Kidney (tissue), 14 donors: Measurements from ENCODE around the gene PODXL2. TPM values are rescaled to one million over a fixed set of nuclear protein-coding genes. Genes with fewer than 3 reads are reported as not detected.

Experiments
- DNase-seq, 5 donors: peaks; one replicate each; pipeline ENCODE4 v3.0.0-alpha.2; 2013 to 2020
- FAIRE-seq: peaks from 2 replicates; lab custom pipeline; 2012; peaks lifted over from hg19 to GRCh38; lab: Jason Lieb, UNC
- H3K27ac ChIP-seq, 2 donors: one replicate each; pipeline ENCODE4 v1.7.0; 2013; ENCODE audit warnings: low read depth in 2 of 2, low read length in 2 of 2, inconsistent platforms in 1 of 2
- H3K27me3 ChIP-seq: one replicate; pipeline ENCODE4 v1.7.1; 2013; ENCODE audit warnings: low read length, inconsistent platforms; ENCODE audit not compliant: control insufficient read depth, insufficient read depth
- H3K36me3 ChIP-seq, 3 donors: one replicate each; pipeline versions ENCODE4 v1.7.0 to v1.7.1; 2013; ENCODE audit warnings: low read length in 3 of 3, control low read depth in 1 of 3, inconsistent platforms in 1 of 3; ENCODE audit not compliant: insufficient read depth in 3 of 3, control insufficient read depth in 2 of 3
- H3K4me1 ChIP-seq, 3 donors: one replicate each; pipeline versions ENCODE4 v1.7.0 to v1.7.1; 2013; ENCODE audit warnings: low read length in 3 of 3, inconsistent platforms in 1 of 3, low read depth in 1 of 3; ENCODE audit not compliant: control insufficient read depth in 2 of 3, insufficient read depth in 2 of 3
- H3K4me3 ChIP-seq, 3 donors: one replicate each; pipeline versions ENCODE4 v1.7.0 to v1.8.1; 2013; ENCODE audit warnings: low read length in 3 of 3, control low read depth in 1 of 3, inconsistent platforms in 1 of 3
- H3K9ac ChIP-seq, 3 donors: one replicate each; pipeline versions ENCODE4 v1.7.0 to v1.7.1; 2013; ENCODE audit warnings: low read length in 3 of 3, control low read depth in 1 of 3, inconsistent platforms in 1 of 3
- H3K9me3 ChIP-seq, 3 donors: one replicate each; pipeline versions ENCODE4 v1.7.0 to v1.7.1; 2013; ENCODE audit warnings: low read length in 3 of 3, control low read depth in 1 of 3, inconsistent platforms in 1 of 3; ENCODE audit not compliant: control insufficient read depth in 2 of 3, insufficient read depth in 1 of 3
- intact Hi-C: fragments of 100-400 bp; cut with DNase I; formaldehyde crosslinking; loops from one replicate; pipeline ENCODE4 v1.11.1; 2022
- polyA plus RNA-seq: library from polyadenylated mRNA; stranded (reverse); fragments of 350-450 nt; fragmentation: Illumina TruSeq; extraction: RNeasy Lipid Tissue Mini Kit (QIAGEN cat#74804); gene quantifications from one replicate; pipeline ENCODE4 v1.2.3, GENCODE V29; 2014; ENCODE audit warnings: low read depth, low replicate concordance; ENCODE audit not compliant: insufficient read depth
- total RNA-seq: library from RNA; stranded (reverse); fragmentation: NEBNext Ultra II Directional; extraction: Animal tissue kit (Norgen Biotek cat#: 25700); gene quantifications from one replicate; pipeline ENCODE4 v1.2.1, GENCODE V29; 2021
- TF ChIP-seq, protein P1 (sequence below): IDR thresholded peaks from 3 replicates; pipeline ENCODE4 v1.5.1; 2012; ENCODE audit warnings: mild to moderate bottlenecking, moderate library complexity, borderline replicate concordance; ENCODE audit not compliant: insufficient read depth; ENCODE audit errors: extremely low read depth
- donor health status: control.
- donor health status: control.
- donor health status: control.
- donor health status: control.
- donor health status: control.
- donor health status: DM: yes; HTN: yes; CAD: no.
- donor health status: Normal renal cell carcinoma (clear cell type).

The PODXL2 gene
- total and polyA plus RNA-seq, 2 donors from 2014 or later: 7.4 to 10.5 TPM

DNA sequence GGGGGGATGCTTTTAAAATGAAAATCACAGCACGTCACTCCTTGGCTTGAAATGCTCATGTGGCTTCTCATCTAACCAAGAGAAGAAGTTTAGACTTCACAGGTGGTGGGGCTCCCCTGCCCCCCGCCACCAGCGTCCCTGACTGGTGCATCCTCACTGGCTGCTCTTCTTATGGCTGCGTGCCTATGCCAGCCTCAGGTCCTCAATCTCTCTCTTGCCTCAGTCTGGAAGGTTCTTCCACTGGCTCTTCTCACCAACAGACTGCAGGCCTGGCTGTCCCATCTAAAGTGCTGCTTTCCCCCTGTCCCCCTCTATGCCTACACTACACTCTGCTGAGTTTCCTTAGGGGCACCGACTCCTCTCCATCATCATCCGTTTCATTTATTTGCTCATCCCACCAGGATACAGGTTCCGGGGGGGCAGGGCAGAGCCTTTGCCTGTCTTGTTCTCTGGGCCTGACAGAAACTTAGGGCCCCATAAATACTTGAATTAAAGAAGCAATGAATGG lies 64.4 kb downstream of the PODXL2 start:
- H3K9ac ChIP-seq: no peak overlapping the region
- FAIRE-seq (no peak), DNase-seq (peak in 1 of 5 donors; percentile 35)
- H3K4me1 ChIP-seq: peaks cover 0 to 18% (median 7%) of the 10 kb centered on the region in 3 donors
- TF ChIP-seq, protein P1, sequence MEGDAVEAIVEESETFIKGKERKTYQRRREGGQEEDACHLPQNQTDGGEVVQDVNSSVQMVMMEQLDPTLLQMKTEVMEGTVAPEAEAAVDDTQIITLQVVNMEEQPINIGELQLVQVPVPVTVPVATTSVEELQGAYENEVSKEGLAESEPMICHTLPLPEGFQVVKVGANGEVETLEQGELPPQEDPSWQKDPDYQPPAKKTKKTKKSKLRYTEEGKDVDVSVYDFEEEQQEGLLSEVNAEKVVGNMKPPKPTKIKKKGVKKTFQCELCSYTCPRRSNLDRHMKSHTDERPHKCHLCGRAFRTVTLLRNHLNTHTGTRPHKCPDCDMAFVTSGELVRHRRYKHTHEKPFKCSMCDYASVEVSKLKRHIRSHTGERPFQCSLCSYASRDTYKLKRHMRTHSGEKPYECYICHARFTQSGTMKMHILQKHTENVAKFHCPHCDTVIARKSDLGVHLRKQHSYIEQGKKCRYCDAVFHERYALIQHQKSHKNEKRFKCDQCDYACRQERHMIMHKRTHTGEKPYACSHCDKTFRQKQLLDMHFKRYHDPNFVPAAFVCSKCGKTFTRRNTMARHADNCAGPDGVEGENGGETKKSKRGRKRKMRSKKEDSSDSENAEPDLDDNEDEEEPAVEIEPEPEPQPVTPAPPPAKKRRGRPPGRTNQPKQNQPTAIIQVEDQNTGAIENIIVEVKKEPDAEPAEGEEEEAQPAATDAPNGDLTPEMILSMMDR: no peak
- H3K4me3 ChIP-seq: no peak overlapping the region
- no peaks in the 10 kb centered on the region for H3K9me3 ChIP-seq
- intact Hi-C loops: no loop called here
- peaks cover 0 to 4% (median 0%) of the 10 kb centered on the region in 3 donors for H3K36me3 ChIP-seq
- H3K27ac ChIP-seq: no peak overlapping the region
- no peaks in the 10 kb centered on the region for H3K27me3 ChIP-seq

- Histone ChIP-seq H3K27me3 (no peaks in the 10 kb centered on the region), H3K4me3 (no peak overlapping the region), H3K4me1 (peaks cover 0 to 22% (median 7%) of the 10 kb centered on the region in 3 donors), H3K27ac (no peak overlapping the region), H3K9ac (no peak overlapping the region), H3K36me3 (peaks cover 0 to 4% (median 0%) of the 10 kb centered on the region in 3 donors), H3K9me3 (no peaks in the 10 kb centered on the region)
- TF ChIP-seq, protein P1: peak; percentile 43
- FAIRE-seq (no peak), DNase-seq (peak in 4 of 5 donors; percentile 51 to 74 (median 56))
- intact Hi-C loops: no loop called here
Measured at GRCh38 chr3:127694467-127695215, 65.7 kb downstream of the PODXL2 start.

DNA sequence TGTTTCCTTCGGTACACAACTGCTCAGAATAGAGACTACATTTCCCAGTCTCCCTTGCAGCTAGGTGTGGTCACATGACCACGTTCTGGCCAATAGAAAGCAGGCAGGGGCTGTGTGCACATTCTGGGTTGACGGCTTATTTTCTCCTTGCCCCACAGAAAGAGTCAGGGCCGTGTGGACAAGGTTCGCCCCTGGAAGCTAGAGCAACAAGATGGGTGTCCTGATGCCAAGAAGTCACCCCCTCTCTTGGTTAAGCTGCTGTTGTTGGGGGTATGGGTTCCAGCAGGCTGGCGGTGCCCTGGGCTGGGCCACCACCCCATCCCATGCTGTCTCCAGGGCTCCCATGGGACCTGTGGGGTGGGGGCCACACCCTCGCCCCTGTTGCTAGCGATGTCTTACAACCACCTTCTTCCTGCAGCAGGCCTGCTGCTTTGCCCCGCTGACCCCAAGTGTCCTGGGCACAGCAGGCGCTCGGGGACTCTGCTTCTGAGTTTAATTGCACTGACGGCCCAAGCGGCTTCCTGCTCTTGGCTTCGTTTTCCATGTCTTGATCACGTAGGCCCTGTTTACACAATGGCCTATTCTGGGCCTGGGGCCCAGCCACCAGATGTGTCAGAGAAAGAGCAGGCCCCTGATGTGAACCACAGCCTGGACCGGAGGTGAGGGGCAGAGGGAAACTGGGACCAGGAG lies 68.7 kb downstream of the PODXL2 start:
- Histone ChIP-seq H3K27ac (peak overlapping the region; percentile 22 to 76), H3K27me3 (no peaks in the 10 kb centered on the region), H3K9me3 (no peaks in the 10 kb centered on the region), H3K9ac (peak overlapping the region in 1 of 3 donors; percentile 5), H3K4me1 (peaks cover 0 to 37% (median 13%) of the 10 kb centered on the region in 3 donors), H3K4me3 (no peak overlapping the region), H3K36me3 (peaks cover 0 to 4% (median 0%) of the 10 kb centered on the region in 3 donors)
- no peak for FAIRE-seq
- DNase-seq: peak; percentile 69 to 91 (median 76)
- TF ChIP-seq, protein P1: no peak
- intact Hi-C loops: no loop called here
